OCI-LY1 (cell line): ENCODE data around the gene CIB1.

Experiments used
- CTCF ChIP-seq: fragments of 200-600 bp; sonication (generic), shearing (Covaris generic); IDR thresholded peaks from 2 replicates; pipeline ENCODE4 v1.5.1; 2017; ENCODE audit warnings: mild to moderate bottlenecking, antibody characterized with exemption, low read length, moderate library complexity, mixed read lengths
- EZH2 ChIP-seq: fragments of 200-600 bp; sonication (generic), shearing (Covaris generic); IDR thresholded peaks from 2 replicates; pipeline ENCODE4 v1.8.0; 2017; ENCODE audit warnings: borderline replicate concordance, mixed run types, mild to moderate bottlenecking, antibody characterized with exemption, low read length, moderate library complexity, mixed read lengths

- no peak for TF ChIP-seq CTCF
- TF ChIP-seq EZH2 = no peak
Observed at GRCh38 chr15:90212221-90213098, 21.3 kb downstream of the CIB1 start.
